Urinary bladder (tissue), 4 donors: ENCODE data around the gene RAC2. TPM values are rescaled to one million over a fixed set of nuclear protein-coding genes. Genes with fewer than 3 reads are reported as not detected.
A peak's percentile ranks its signal among the peaks of the same experiment; 100 is the strongest.
"Not testable (repeated sequence)": the region's sequence is repeated elsewhere in the genome, so short reads cannot be mapped to it uniquely, and the experiment has no call there.

Source experiments
- DNase-seq: peaks from one replicate; pipeline ENCODE4 v3.0.0-alpha.2; 2015; ENCODE audit errors: extremely low spot score
- H3K27ac ChIP-seq: one replicate; pipeline ENCODE4 v1.5.1; 2013; ENCODE audit warnings: low read depth, mild to moderate bottlenecking, moderate library complexity
- H3K36me3 ChIP-seq: one replicate; pipeline ENCODE4 v1.6.1; 2013; ENCODE audit warnings: mild to moderate bottlenecking, moderate library complexity; ENCODE audit not compliant: insufficient read depth
- H3K4me1 ChIP-seq: one replicate; pipeline ENCODE4 v1.6.1; 2013; ENCODE audit warnings: mild to moderate bottlenecking, moderate library complexity; ENCODE audit not compliant: insufficient read depth
- H3K4me3 ChIP-seq: one replicate; pipeline ENCODE4 v1.5.1; 2013; ENCODE audit warnings: low read depth, low read length
- whole genome bisulfite sequencing: extraction: QIAGEN DNeasy Blood & Tissue Kit; methylation state at CpG from one replicate; pipeline ENCODE4 v1.1.7; 2013; 5-methylcytosine and 5-hydroxymethylcytosine counted together
- polyA plus RNA-seq: library from polyadenylated mRNA; stranded (reverse); fragments of 200-250 nt; gene quantifications from one replicate; pipeline ENCODE4 v1.2.3, GENCODE V29; 2013
- total RNA-seq: library from RNA; depleted of rRNA; stranded (reverse); fragments of >200 nt; gene quantifications from one replicate; pipeline ENCODE4 v1.2.3, GENCODE V29; 2014
- donor health status: healthy with polysubstance abuse.
- donor health status: healthy.

The RAC2 gene
- total and polyA plus RNA-seq, 2 donors = 3.2 to 17.4 TPM

DNA sequence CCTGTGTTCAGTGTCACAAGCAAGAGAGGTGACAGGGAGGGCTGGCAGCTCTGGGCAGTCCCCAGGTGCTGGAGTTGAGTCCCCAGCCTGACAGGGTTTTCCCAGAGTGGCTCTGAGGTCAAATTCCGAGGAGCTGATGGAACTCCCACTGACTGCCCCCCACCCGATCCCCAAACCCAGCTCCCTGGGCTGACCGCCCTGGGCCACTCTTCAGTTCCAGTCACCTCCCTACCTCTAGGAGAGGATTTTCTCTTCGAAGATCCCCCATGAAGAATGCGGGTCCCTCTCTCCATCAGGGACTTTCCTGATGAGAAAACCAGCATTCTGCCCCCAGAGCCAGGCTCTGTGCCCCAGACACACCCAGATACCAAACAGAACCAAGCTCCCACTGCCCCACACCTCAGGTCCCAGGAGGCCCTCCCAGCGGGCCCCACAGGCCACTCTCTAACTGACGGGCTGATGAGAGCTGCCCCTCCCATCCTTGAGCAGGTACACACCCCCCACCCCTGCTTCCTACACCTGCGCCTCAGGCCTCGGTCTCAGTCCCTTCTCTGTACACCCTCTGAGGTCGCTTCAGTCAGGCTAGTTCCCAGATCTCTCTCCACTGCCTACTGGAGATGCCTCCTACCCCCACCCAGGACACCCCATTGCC, 12.1 kb upstream of the RAC2 start:
- Histone ChIP-seq H3K4me1 (no peaks in the 10 kb centered on the region), H3K36me3 (no peaks in the 10 kb centered on the region), H3K27ac (no peak overlapping the region), H3K4me3 (no peak overlapping the region)
- 67% methylated on average over 10 of the region's 10 CpGs for WGBS
- DNase-seq = no peak

DNA sequence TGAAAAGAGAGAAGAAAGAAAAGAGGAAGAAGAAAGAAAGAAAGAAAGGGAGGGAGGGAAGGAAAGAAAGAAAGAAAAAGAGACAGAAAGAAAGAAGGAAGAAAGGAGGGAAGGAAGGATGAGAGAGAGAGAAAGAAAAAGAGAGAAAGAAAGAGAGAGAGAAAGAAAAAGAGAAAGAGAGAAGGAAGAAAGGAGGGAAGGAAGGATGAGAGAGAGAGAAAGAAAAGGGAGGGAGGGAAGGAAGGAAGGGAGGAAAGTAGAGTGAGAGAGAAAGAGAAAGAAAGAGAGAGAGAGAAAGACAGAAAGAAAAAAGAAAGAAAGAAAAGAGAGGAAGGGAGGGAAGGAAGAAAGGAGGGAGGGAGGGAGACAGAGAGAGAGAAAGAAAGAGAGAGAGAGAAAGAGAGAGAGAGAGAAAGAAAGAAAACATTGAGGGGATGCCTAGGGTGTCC, 11.5 kb upstream of the RAC2 start:
- Histone ChIP-seq H3K27ac (no peak overlapping the region), H3K4me3 (no peak overlapping the region), H3K4me1 (no peaks in the 10 kb centered on the region), H3K36me3 (no peaks in the 10 kb centered on the region)
- no peak for DNase-seq

DNA sequence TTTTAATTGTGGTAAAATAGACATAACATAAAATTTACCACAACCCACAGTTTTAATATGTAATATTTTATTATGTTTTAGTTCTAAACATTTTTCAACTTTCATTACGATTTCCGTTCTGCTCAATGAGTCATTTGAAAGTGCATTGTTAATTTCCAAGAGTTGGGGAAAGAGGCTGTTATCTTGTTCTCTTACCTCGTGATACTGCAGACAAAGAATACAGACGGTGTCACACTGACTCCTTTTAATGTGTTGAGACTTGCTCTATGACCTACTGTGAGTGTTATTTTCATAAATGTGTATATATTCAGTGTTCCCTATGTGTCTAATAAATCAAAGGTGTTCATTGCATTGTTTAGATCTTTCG, 10.8 kb upstream of the RAC2 start:
- Histone ChIP-seq H3K4me3 (no peak overlapping the region), H3K27ac (no peak overlapping the region), H3K36me3 (no peaks in the 10 kb centered on the region), H3K4me1 (no peaks in the 10 kb centered on the region)
- no peak for DNase-seq
- 47% methylated on average over 5 of the region's 5 CpGs for WGBS

DNA sequence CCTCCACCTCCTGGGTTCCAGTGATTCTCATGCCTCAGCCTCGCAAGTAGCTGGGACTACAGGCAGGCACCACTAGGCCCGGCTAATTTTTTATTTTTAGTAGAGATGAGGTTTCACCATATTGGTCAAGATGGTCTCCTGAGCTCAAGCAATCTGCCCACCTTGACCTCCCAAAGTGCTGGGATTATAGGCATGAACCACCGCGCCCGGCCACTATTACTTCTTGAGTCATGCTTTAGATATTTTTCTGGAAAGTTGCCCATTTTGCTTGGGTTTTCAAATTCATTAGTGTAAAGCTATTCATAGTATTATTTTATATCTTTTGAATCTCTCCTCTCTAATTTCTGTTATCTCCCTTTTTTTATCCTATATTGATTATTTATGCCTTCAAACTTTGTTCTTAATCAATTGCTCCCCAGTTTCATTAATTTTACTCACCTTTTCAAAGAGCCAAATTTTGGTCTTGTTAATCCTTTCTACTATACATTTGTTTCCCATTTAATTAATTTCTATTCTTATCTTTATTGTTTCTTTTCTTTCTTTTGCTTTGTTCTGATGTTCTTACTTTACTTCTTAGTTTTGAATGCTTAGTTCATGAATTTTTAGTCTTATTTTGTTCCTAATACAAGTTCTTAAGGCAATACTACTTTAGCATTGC, 10.3 kb upstream of the RAC2 start:
- Histone ChIP-seq H3K4me1 (no peaks in the 10 kb centered on the region), H3K27ac (no peak overlapping the region), H3K36me3 (no peaks in the 10 kb centered on the region), H3K4me3 (no peak overlapping the region)
- 61% methylated on average over 5 of the region's 5 CpGs for WGBS
- DNase-seq = no peak

DNA sequence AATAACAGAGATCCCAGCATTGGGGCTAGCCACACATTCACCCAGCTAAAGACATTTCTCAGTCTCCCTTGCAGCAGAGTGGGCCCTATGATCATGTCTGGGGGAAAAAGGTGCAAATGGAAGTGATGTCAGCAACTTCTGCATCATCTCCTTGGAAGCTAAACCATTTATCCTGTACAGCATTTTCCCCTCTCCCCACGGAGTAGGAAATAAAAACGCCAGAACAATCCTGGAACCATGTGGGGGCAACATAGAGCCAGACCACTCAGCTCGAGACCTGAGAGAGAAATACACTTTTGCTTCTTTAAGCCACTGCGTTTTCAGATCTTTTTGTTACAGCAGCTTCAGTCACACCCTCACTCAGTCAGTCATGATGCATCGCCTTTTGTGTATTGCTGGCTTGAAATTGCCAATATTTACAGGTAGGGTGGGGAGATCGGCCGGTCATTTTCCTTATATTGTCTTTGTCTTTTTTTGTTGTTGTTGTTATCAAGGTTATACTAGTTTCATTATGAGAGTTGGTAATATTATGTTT, 9.1 kb upstream of the RAC2 start:
- H3K27ac ChIP-seq = no peak overlapping the region
- H3K36me3 ChIP-seq = no peaks in the 10 kb centered on the region
- WGBS = 53% methylated on average over 7 of the region's 7 CpGs
- H3K4me1 ChIP-seq = no peaks in the 10 kb centered on the region
- H3K4me3 ChIP-seq = no peak overlapping the region
- no peak for DNase-seq

DNA sequence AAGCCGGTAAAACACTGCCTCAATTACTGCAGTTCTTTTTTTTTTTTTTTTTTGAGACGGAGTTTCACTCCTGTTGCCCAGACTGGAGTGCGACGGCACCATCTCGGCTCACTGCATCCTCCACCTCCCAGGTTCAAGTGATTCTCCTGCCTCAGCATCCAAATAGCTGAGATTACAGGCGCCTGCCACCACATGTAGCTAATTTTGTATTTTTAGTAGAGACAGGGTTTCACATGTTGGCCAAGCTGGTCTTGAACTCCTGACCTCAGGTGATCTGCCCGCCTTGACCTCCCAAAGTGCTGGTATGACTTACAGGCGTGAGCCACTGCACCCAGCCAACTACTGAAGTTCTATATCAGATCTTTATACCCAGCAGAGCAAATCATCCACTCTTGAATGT, 7.8 kb upstream of the RAC2 start:
- not testable (repeated sequence) for DNase-seq

DNA sequence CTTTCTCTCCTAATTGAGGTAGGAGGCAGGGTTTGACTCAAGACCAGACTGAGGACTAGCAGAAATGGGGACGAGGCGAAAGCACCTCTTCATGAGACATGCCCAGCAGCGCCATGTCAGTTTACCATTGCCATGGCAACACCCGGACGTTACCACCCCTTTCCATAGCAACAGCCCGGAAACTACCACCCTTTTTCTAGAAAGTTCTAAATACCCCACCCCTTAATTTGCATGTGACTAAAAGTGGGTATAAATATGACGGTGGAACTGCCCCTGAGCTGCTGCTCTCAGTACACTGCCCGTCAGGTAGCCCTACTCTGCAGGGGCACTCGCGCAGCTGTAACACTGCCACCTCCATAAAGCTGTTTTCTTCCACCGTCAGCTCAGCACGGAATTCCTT, 5.9 kb upstream of the RAC2 start:
- DNase-seq = no peak
- Histone ChIP-seq H3K36me3 (no peaks in the 10 kb centered on the region), H3K4me1 (no peaks in the 10 kb centered on the region), H3K4me3 (no peak overlapping the region), H3K27ac (no peak overlapping the region)
- 79% methylated on average over 12 of the region's 12 CpGs for WGBS

More for the DNA sequence above, 7.8 kb upstream of the RAC2 start:
- not testable (repeated sequence) for H3K4me1 ChIP-seq, H3K36me3 ChIP-seq, H3K27ac ChIP-seq, H3K4me3 ChIP-seq
- WGBS = 78% methylated on average over 8 of the region's 8 CpGs

DNA sequence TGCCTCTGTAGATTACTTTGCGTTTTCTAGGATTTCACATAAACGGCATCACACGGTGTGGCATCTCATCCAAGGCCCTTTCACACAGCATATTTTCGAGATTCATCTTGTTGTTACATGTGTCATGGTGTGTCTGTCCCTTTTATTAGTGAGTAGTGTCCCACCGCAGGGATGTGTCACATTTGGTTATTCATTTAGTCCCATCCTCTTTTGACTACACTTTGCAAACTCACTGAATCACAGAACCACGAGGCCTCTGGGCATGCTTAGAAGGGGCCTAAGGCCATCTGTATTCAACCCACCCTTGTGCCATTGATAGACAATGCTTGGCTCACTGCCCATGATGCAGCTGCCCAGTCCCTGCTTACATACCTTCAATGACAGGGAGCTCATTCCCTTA, 4.2 kb upstream of the RAC2 start:
- H3K4me3 ChIP-seq = no peak overlapping the region
- WGBS = 64% methylated on average over 6 of the region's 6 CpGs
- no peak for DNase-seq
- no peaks in the 10 kb centered on the region for H3K4me1 ChIP-seq
- H3K27ac ChIP-seq = no peak overlapping the region
- no peaks in the 10 kb centered on the region for H3K36me3 ChIP-seq

DNA sequence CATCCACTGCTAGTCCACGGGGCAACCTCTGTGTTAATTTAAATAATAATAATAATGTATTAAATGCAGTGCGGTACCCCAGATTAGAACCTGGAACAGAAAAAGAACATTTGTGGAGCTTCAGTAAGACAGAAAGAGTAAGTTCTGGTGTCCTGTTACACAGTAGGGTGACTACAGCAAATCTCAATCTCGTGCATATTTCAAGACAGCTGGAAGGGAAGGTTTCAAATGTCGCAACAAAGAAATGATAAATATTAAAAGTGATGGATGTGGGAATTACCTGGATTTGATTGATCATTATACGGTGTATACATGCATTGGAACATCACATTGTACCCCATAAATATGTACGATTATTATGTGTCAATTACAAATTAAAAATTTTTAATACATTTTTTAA, 1.7 kb upstream of the RAC2 start:
- no peak for DNase-seq
- Histone ChIP-seq H3K36me3 (no peaks in the 10 kb centered on the region), H3K4me1 (no peaks in the 10 kb centered on the region), H3K4me3 (no peak overlapping the region), H3K27ac (no peak overlapping the region)
- 71% methylated on average over 6 of the region's 6 CpGs for WGBS

DNA sequence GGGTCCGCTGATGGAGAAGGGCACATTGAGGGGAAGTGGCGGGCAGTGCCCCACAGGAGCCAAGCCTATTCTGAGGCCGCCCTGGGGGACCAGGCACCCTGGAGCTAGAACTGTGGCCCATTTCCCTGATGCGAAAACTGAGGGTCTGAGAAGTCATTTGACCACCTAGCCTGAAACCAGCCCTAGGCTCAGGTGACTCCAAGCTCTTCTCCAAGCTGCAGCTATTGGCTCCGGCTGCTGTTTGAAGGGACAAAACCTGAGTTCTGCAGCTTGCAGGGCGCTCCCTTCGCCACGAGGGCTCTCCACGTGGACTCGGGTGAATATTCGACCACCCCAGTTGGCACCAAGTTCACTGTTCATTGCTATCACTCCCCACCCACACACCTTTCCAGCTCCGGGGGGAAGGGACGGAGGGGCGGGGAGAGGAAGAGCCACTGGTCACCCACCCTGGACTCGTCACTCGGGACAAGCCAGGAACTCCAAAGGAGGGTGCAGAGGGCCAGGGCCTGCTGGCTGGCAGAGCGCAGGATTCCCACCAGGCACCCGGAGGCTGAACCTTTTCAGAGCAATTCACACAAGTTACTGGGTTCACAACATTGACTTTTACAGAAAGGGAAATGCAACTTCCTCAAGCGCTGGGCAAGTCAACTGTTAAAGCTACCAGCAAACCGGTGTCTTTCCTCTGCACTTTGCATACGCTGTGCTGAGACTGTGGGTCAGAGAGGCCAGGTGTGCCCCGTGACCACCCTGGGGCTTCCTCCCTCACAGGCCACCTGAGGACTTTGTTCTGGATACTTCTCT, 1.1 kb upstream of the RAC2 start:
- no peak for DNase-seq
- Histone ChIP-seq H3K4me1 (no peaks in the 10 kb centered on the region), H3K36me3 (no peaks in the 10 kb centered on the region), H3K27ac (no peak overlapping the region), H3K4me3 (no peak overlapping the region)
- WGBS = 64% methylated on average over 22 of the region's 22 CpGs

DNA sequence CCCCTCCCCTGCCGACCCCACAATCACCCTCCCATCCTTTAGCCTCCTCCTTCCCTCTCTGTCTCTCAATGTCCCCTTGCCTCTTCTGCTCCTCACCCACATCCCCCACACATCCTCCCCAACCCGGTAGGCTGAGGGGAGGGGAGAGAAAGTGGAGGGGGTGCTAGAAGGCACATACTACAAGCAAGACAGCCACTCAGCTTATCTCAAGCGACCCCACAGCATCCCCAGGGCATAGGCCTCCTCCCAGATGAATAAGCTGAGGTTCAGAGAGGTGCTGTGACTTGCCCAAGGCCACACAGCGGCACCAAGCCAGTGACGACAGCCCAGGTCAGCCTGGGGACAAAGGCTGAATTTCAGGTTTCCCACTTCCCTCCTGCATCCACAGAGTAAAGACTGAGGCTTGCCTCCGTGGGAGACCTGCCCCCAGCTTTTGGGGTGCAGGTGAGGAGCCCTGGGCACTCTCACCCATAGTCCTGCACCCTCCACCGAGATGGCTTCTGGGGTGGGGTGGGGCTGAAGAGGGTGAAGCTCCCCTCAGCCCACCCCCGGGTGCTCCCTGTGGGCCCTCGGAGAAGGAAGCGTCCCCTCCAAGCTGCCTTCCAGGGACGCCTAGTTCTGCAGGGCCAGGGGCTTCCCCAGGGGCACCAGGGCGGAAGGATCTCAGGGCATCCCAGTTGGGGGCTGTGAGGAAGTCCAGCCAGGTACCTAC, 511 bp downstream of the RAC2 start:
- WGBS = 52% methylated on average over 12 of the region's 12 CpGs
- Histone ChIP-seq H3K4me1 (no peaks in the 10 kb centered on the region), H3K27ac (no peak overlapping the region), H3K4me3 (peak overlapping the region; percentile 40), H3K36me3 (no peaks in the 10 kb centered on the region)
- no peak for DNase-seq

DNA sequence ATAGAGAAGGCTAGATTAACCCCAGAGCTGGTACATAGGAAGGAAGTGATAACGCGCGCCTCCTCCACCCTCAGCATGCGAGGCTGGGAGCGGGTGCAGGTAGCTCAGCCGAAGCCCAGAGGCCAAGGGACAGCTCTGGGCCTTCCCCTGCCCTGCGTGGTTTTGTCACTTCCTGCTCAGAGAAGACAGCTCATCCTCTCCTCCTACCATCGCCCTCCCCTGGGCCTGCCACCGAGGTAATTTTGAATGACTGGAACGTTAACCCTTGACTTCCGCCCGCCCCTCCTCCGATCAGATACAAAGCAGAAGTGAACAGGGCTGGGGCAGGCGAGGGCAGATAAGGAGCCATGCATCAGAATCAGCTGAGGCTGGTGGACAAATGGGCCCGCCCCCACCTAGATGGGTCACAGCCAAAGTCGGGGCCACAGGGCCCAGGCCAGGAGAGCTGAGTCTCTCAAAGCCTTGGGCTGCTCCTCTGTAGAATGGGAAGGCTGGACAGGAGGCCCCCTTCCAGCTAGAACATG, 1.6 kb downstream of the RAC2 start:
- no peak for DNase-seq
- Histone ChIP-seq H3K36me3 (no peaks in the 10 kb centered on the region), H3K4me1 (no peaks in the 10 kb centered on the region), H3K27ac (no peak overlapping the region), H3K4me3 (peak overlapping the region; percentile 8)
- 48% methylated on average over 16 of the region's 16 CpGs for WGBS

DNA sequence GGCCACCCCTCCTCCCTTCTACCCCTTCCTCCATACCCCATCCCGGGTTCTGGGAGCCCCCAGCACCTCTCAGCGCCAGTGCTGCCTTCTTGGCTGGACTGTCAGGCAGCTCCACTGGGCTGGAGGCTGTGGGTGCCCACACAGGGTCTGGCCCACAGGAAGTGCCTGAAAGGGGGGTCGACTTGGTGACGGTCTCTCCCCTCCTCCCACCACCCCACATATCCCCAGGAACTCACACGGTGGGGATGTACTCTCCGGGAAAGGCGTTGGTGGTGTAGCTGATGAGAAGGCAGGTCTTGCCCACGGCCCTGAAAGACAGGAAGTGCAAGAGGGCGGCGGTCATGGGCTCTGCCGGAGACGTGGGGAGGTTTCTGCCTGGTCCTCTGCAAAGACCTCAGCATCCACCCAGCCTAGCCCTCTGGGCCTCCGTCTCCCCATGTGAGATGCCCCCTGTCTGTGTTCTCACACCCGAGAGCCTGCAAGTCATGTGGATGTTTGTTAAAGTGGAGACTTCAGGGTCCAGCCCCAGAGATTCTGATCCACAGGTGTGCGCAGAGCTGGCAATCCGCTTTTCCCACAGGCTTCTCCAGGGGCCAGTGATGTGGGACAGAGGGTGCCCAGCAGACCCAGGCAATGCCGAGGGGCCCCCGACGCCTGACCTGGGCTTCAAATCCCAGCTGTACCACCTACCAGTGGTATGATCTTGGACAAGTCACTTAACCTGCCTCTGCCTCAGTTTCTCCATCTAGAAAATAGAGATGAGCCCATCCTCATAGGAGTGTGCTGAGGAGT, 2.5 kb downstream of the RAC2 start:
- no peaks in the 10 kb centered on the region for H3K36me3 ChIP-seq
- 56% methylated on average over 19 of the region's 19 CpGs for WGBS
- no peak overlapping the region for H3K27ac ChIP-seq
- no peak overlapping the region for H3K4me3 ChIP-seq
- H3K4me1 ChIP-seq = no peaks in the 10 kb centered on the region
- DNase-seq = no peak
